Left lobe of liver (tissue), 2 donors: Measurements from ENCODE around the gene DTYMK. TPM values are rescaled to one million over a fixed set of nuclear protein-coding genes. Genes with fewer than 3 reads are reported as not detected.

ENCODE experiments used
- ATAC-seq: fragments of 200-7000 bp; cut with Tn5 transposase; one replicate; pipeline ENCODE4 v1.9.1; 2020; ENCODE audit warnings: mild to moderate bottlenecking, moderate library complexity
- DNase-seq: peaks from one replicate; pipeline ENCODE4 v3.0.0-alpha.2; 2020; ENCODE audit warnings: low spot score
- total RNA-seq: library from RNA; stranded (reverse); gene quantifications from one replicate; pipeline ENCODE4 v1.2.1, GENCODE V29; 2021
- donor health status: DM: no; HTN: no; CAD: no; lungs with moderate emphysema.
- donor health status: DM: no; HTN: yes; CAD: no.

DTYMK gene
- total RNA-seq, 1 donor from 2014 or later, result 11.5 TPM

GRCh38 chr2:241708879-241709278, 22.3 kb upstream of the DTYMK start:
- DNase-seq (no peak), ATAC-seq (no peak)

DNA sequence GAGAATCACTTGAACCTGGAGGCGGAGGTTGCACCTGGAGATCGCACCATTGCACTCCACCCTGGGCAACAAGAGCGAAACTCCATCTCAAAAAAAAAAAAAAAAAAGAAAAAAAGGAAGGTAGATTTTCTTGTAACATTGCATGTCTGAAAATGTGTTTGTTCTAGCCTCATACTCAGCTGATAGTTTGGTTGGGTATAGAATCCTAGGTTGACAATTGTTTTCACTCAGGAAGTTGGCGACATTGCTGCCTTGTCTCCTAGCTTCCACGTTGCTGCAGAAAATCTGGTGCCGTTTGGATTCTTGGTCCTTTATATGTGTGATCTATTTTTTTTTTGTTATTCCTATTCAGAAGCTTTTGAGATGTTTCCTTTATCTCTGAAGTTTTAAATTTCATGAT, 19.9 kb upstream of the DTYMK start:
- no peak for ATAC-seq
- DNase-seq, result no peak

DNA sequence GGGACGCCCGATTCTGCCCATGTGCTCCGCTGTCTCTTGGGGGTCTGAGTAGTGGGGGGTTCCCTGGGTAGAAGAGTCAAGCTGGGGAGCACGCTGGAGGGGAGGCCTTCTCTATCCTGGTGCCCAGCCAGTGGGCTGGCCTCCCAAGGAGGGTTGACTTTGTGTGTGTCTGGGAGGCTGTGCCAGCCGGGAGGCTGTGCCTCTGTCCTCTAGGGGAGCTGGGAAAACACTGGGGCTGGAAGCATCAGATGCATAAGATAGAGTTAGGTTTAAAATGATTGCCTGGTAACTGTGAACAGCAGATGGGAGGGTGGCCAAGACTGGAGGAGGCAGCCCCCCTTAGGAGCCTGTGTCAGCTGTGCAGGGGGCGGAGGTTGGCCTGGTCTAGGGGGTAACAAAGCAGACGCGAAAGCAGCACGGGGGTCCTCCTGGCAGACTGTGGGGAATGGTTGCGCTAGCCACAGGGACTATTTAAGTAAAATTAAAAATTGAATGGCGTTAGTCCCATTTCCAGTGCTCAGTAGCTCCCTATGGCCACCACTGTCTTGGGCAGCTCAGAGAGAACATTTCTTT, 16.5 kb upstream of the DTYMK start:
- no peak for DNase-seq
- ATAC-seq, result no peak

GRCh38 chr2:241702155-241703031, 15.8 kb upstream of the DTYMK start:
- peak; percentile 88 for DNase-seq
- ATAC-seq, result peak; percentile 85

- ATAC-seq (peak; percentile 82), DNase-seq (peak; percentile 98)
Measured at GRCh38 chr2:241701399-241702154, 15.0 kb upstream of the DTYMK start, which contains the start of gene ING5. TSS of gene ING5 (plus strand) at chr2:241702039. CDS start at chr2:241702066, 27 bp downstream.

GRCh38 chr2:241701149-241701398, 14.5 kb upstream of the DTYMK start:
- ATAC-seq (no peak), DNase-seq (no peak)

DNA sequence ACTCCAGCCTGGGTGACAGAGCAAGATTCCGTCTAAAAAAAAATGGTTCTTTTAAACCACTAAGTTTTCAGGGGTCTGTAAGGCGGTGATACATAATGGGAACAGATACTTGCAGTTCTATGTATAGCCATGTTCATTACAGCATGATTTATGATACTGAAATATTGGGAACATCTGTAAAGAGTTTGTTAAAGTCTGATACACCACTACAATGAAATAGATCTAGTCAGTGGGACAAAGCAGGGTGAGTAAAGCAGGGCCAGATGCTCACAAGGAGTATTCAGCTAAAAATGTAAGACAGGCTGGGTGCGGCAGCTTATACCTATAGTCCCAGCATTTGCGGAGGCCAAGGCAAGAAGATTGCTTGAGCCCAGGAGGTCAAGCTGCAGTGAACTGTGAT, 9.0 kb upstream of the DTYMK start:
- no peak for DNase-seq
- no peak for ATAC-seq

DNA sequence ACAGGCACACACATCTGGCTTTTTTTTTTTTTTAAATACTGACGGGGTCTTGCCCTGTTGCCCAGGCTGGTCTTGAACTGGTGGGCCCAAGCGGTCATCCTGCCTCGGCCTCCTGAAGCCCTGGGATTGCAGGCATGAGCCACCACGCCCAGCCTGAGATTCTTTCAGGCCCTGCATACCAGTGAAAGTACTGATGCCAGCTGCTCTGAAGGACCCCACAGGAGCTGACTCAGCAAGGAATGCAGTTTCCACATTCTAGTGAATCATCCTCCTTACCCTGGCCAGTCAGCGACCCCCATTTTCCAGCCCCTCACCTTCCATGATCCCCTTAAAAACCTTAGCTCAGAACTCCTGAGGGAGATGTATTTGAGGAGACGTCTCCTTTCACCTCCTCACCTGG, 5.8 kb upstream of the DTYMK start:
- ATAC-seq, result no peak
- DNase-seq, result no peak

GRCh38 chr2:241690202-241690717, 3.6 kb upstream of the DTYMK start:
- ATAC-seq (no peak), DNase-seq (no peak)

GRCh38 chr2:241689306-241689705, 2.7 kb upstream of the DTYMK start:
- no peak for DNase-seq
- ATAC-seq, result no peak

DNA sequence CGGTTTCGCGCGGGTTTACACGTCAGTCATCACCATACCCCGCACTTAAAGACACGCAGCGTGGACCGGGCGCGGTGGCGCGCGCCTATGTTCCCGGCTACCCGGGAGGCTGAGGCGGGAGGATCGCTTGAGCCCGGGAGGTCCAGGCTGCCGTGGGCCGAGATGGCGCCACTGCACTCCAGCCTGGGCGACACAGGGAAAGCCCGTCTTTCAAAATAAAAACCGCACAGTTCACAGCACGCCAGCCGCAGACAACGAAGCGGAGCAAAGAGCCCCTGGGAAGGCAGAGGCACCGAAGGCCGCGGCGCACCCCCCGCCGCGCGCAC, 328 bp downstream of the DTYMK start:
- ATAC-seq (peak; percentile 4), DNase-seq (no peak)

DNA sequence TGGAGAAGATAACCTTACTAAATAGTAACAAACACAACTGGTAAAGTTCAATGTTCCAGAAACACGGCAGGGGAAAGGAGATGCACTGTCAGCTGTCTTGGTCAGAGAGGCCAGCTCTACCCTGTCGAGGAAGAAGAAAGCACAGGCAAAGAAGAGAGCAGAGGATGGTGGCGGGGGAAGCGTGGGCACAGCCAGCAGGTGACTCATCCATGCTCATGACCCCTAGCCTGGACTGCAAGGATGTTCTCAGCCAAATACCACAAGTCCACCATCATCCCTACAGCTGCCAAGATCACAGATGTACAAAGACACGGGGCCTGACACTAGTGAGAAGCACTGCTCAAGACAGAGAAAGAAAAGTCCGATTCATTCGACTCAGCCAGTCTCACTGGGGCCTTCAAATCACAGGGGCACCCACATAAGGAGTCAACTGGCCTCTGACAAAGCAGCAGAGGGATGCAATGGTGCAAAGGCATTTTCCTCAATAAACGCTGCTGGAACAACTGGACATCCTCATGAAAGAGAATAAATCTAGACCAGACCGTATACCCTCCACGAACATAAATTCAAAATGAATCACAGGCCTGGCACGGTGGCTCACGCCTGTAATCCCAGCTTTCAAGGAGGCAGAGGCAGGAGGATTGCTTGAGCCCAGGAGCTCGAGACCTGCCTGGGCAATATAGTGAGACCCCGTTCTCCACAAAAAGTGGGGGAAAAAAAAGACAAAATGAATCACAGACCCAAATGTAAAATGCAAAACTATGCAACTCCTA, 5.6 kb downstream of the DTYMK start:
- ATAC-seq, result no peak
- no peak for DNase-seq

DNA sequence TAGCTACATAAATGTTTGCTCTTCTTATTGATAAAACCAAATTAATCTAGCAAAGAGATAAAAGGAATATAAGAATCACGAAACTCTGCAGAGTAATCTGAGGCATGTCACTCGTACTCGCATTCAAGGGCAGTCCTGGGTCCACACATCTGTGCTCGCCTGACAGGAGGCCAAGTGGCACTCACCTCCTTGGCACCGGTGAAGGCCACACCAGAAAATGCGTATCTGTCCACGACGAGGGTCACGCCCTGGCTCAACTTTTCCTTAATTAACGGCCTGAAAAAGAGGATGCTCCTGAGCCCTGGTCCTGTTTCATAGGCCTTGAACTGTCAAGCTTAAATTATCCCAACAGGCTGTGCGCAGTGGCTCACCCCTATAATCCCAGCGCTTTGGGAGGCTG, 6.6 kb downstream of the DTYMK start:
- DNase-seq (no peak), ATAC-seq (no peak)

DNA sequence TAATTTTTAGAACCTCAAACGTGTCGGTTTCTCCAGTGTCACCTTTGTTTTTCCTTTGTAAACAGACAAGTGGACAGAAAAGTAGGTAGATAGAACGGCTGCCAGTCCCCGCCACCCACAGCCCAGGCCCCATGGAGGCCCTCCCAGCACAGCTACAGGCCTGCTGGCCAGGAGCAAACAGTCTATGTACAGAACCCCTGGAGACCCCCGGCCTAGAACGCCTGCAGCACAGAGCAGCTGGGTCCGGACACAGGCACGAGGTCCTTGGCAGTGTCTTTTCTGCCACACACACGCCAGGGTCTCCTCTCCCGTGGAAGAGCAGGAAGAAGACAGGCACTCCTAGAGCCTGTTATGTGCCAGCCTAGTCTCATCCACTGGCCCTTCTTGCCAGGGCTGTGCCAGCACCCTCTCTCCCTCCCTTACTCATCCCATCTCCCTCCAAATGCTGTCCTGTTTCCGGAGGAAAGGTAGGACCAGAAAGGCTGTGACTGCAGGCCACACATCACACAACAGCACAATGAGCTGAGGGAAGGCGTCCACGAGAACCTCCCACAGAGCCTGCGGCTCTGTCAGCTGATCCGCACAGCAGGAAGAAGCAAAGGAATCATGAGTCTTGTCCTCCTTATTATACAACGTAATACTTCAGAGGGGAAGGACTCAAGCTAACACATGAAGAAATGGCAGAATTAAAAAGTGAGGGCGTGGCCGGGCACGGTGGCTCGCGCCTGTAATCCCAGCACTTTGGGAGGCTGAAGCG, 7.7 kb downstream of the DTYMK start:
- DNase-seq, result no peak
- ATAC-seq, result no peak

- no peak for DNase-seq
- no peak for ATAC-seq
Measured at GRCh38 chr2:241678307-241678706, 8.3 kb downstream of the DTYMK start.

DNA sequence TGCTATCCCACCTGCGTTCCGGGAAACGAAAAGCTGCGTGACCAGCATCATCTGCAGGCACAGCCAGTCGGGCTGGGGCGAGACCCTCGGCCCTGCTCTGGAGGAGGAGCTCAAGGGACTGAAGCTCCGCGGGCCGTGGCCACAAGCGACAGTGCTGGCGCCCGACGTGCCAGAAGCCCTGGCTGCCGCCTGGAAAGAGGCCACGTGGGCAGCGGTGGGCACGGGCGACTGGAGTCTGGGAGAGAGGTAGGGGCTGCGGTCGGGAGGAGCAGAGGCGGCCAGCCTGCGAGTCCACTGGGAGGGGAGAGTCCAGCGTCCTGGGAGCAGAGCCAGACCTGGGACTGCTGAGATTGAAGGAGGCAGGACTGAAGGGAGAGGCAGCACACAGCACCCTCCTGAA, 9.2 kb downstream of the DTYMK start:
- DNase-seq, result no peak
- ATAC-seq, result no peak

- DNase-seq, result no peak
- no peak for ATAC-seq
Measured at GRCh38 chr2:241676665-241677064, 9.9 kb downstream of the DTYMK start.

DNA sequence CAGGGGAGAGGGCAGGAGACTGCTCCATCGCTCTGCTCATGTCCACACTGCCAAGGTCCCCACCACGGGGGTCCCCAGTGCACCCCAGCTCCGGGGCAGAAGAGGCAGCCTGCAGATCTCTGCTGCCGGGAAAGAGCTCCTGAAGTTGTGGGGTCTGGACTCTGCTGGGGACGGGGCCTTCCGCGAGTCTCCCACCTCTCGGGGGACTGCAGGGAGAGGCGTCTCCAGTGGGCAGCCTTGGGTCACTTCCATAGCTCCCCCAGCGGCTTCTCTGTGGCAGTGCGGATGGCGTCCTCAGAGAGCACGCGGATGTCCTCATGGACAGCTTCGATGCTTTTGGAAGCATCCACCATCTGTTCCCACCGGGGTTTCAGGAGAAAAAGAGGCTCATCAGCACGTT, 10.7 kb downstream of the DTYMK start:
- DNase-seq (no peak), ATAC-seq (no peak)

- DNase-seq (no peak), ATAC-seq (no peak)
Measured at GRCh38 chr2:241673797-241674725, 12.6 kb downstream of the DTYMK start.
